Epithelial cell of prostate (primary cell): ENCODE results near the gene ENOPH1.
"Not testable (repeated sequence)": the region's sequence is repeated elsewhere in the genome, so short reads cannot be mapped to it uniquely, and the experiment has no call there.

Experiments
- DNase-seq: peaks from one replicate; pipeline ENCODE4 v3.0.0-alpha.2; 2011; ENCODE audit warnings: low read depth, low spot score
- H3K27ac ChIP-seq: fragments of 450-650 bp; 2 replicates; pipeline ENCODE4 v1.5.1; 2017; ENCODE audit warnings: mild to moderate bottlenecking

ENOPH1 gene

GRCh38 chr4:82430193-82430963 lies at the start of gene ENOPH1, which contains the start of gene HNRNPDL:
TSS of gene ENOPH1 (plus strand) at chr4:82430590. CDS start at chr4:82430830, 240 bp downstream.
TSS of gene HNRNPDL (minus strand) at chr4:82430462. CDS start at chr4:82429690, 772 bp downstream.
- H3K27ac ChIP-seq = peak within 1 kb of the TSS; percentile 92
- peak; percentile 80 for DNase-seq

GRCh38 chr4:82380831-82381230 lies 49.6 kb upstream of the ENOPH1 start:
- no peak for DNase-seq
- no peak overlapping the region for H3K27ac ChIP-seq

- H3K27ac ChIP-seq = no peak overlapping the region
- DNase-seq = no peak
Observed at GRCh38 chr4:82381235-82381634, 49.2 kb upstream of the ENOPH1 start.

- H3K27ac ChIP-seq = no peak overlapping the region
- DNase-seq = no peak
Observed at GRCh38 chr4:82381661-82382296, 48.6 kb upstream of the ENOPH1 start.

- H3K27ac ChIP-seq = no peak overlapping the region
- DNase-seq = no peak
Observed at GRCh38 chr4:82382751-82383150, 47.6 kb upstream of the ENOPH1 start.

- not testable (repeated sequence) for DNase-seq
Observed at GRCh38 chr4:82386312-82386711, 44.1 kb upstream of the ENOPH1 start.

GRCh38 chr4:82388405-82388804 lies 42.0 kb upstream of the ENOPH1 start:
- no peak for DNase-seq
- no peak overlapping the region for H3K27ac ChIP-seq

More at GRCh38 chr4:82386312-82386711, 44.1 kb upstream of the ENOPH1 start:
- H3K27ac ChIP-seq = not testable (repeated sequence)

GRCh38 chr4:82390061-82390460 lies 40.3 kb upstream of the ENOPH1 start:
- H3K27ac ChIP-seq = not testable (repeated sequence)

GRCh38 chr4:82394896-82395295 lies 35.5 kb upstream of the ENOPH1 start:
- DNase-seq = peak; percentile 98
- H3K27ac ChIP-seq = peak overlapping the region; percentile 88

More at GRCh38 chr4:82390061-82390460, 40.3 kb upstream of the ENOPH1 start:
- DNase-seq = not testable (repeated sequence)

GRCh38 chr4:82397527-82397926 lies 32.9 kb upstream of the ENOPH1 start:
- H3K27ac ChIP-seq = no peak overlapping the region
- no peak for DNase-seq

- DNase-seq = no peak
- no peak overlapping the region for H3K27ac ChIP-seq
Observed at GRCh38 chr4:82398263-82398662, 32.1 kb upstream of the ENOPH1 start.

- DNase-seq = no peak
- H3K27ac ChIP-seq = no peak overlapping the region
Observed at GRCh38 chr4:82401600-82401999, 28.8 kb upstream of the ENOPH1 start.

- H3K27ac ChIP-seq = no peak overlapping the region
- no peak for DNase-seq
Observed at GRCh38 chr4:82402196-82402775, 28.1 kb upstream of the ENOPH1 start.

- no peak for DNase-seq
- no peak overlapping the region for H3K27ac ChIP-seq
Observed at GRCh38 chr4:82403725-82404124, 26.7 kb upstream of the ENOPH1 start.

- not testable (repeated sequence) for H3K27ac ChIP-seq, DNase-seq
Observed at GRCh38 chr4:82415061-82415460, 15.3 kb upstream of the ENOPH1 start.

GRCh38 chr4:82415922-82416365 lies 14.4 kb upstream of the ENOPH1 start:
- H3K27ac ChIP-seq = no peak overlapping the region
- DNase-seq = no peak

GRCh38 chr4:82419451-82419850 lies 10.9 kb upstream of the ENOPH1 start:
- no peak for DNase-seq
- no peak overlapping the region for H3K27ac ChIP-seq

- DNase-seq = no peak
- H3K27ac ChIP-seq = no peak overlapping the region
Observed at GRCh38 chr4:82421796-82422560, 8.4 kb upstream of the ENOPH1 start.

GRCh38 chr4:82422616-82423015 lies 7.8 kb upstream of the ENOPH1 start:
- peak overlapping the region; percentile 37 for H3K27ac ChIP-seq
- no peak for DNase-seq
